ENCODE measurements around the gene ST3GAL3.

- TF ChIP-seq, protein P1, sequence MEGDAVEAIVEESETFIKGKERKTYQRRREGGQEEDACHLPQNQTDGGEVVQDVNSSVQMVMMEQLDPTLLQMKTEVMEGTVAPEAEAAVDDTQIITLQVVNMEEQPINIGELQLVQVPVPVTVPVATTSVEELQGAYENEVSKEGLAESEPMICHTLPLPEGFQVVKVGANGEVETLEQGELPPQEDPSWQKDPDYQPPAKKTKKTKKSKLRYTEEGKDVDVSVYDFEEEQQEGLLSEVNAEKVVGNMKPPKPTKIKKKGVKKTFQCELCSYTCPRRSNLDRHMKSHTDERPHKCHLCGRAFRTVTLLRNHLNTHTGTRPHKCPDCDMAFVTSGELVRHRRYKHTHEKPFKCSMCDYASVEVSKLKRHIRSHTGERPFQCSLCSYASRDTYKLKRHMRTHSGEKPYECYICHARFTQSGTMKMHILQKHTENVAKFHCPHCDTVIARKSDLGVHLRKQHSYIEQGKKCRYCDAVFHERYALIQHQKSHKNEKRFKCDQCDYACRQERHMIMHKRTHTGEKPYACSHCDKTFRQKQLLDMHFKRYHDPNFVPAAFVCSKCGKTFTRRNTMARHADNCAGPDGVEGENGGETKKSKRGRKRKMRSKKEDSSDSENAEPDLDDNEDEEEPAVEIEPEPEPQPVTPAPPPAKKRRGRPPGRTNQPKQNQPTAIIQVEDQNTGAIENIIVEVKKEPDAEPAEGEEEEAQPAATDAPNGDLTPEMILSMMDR (IDR thresholded peaks at IDR 0.05) = no peak
- TF ChIP-seq POLR2A (IDR thresholded peaks at IDR 0.05) = no peak
Measured at GRCh38 chr1:43930949-43931275, 223.6 kb downstream of the ST3GAL3 start.

All from Peyer's patch (tissue), 4 donors.